GM12878 (cell line): ENCODE data around the gene SAYSD1. TPM values are rescaled to one million over a fixed set of nuclear protein-coding genes. Genes with fewer than 3 reads are reported as not detected.

Source experiments
- ATAC-seq: fragments of 200-7000 bp; cut with Tn5 transposase; 3 replicates; pipeline ENCODE4 v1.9.1; 2020; ENCODE audit warnings: mild to moderate bottlenecking, moderate library complexity
- BruUV-seq: library from RNA; stranded (reverse); fragments of 400-500 nt; replicated peaks from 2 replicates; lab custom pipeline; 2021; lab: Mats Ljungman, UMichigan
- CTCF ChIA-PET: fragments of 300-600 bp; sonication (Branson Sonifier 250); formaldehyde crosslinking; extraction: SDS; loops from one replicate; lab custom pipeline; 2021; ENCODE audit warnings: inconsistent platforms; lab: Yijun Ruan, JAX
- POLR2A ChIA-PET: fragments of 350-600 bp; formaldehyde crosslinking; extraction: SDS; loops from one replicate; lab custom pipeline; 2021; ENCODE audit warnings: inconsistent platforms; lab: Charles Lee
- RAD21 ChIA-PET: fragments of 300-600 bp; sonication (Branson Sonifier 250); formaldehyde crosslinking; loops from one replicate; lab custom pipeline; 2023; ENCODE audit warnings: antibody characterized with exemption; ENCODE audit not compliant: unreplicated experiment; lab: Charles Lee
- SMC1A ChIA-PET: fragments of 300-600 bp; sonication (Branson Sonifier 250); formaldehyde crosslinking; loops from one replicate; lab custom pipeline; 2023; ENCODE audit not compliant: unreplicated experiment, uncharacterized antibody; lab: Charles Lee
- DNase-seq: peaks from one replicate; pipeline ENCODE4 v3.0.0-alpha.2; 2011; ENCODE audit warnings: low read depth, low spot score
- FAIRE-seq: peaks from 3 replicates; lab custom pipeline; 2011; peaks lifted over from hg19 to GRCh38; lab: Jason Lieb, UNC
- H2AFZ ChIP-seq: 2 replicates; pipeline ENCODE4 v1.6.0; 2011; ENCODE audit warnings: low read depth, low read length, control low read depth; ENCODE audit not compliant: control insufficient read depth
- H3K27ac ChIP-seq: 2 replicates; pipeline ENCODE4 v1.5.1; 2011; ENCODE audit warnings: control low read depth; ENCODE audit not compliant: control insufficient read depth, insufficient read depth
- H3K27me3 ChIP-seq, 2 experiments: replicated peaks in 1 of 2; 2 replicates each; pipeline versions ENCODE4 v1.6.0 to v1.6.1; 2011; ENCODE audit warnings: low read length in 1 of 2; ENCODE audit not compliant: control insufficient read depth in 2 of 2, insufficient read depth in 2 of 2
- H3K36me3 ChIP-seq, 2 experiments: 2 replicates each; pipeline ENCODE4 v1.5.1; 2011; ENCODE audit warnings: low read length in 1 of 2; ENCODE audit not compliant: control insufficient read depth in 2 of 2, insufficient read depth in 2 of 2
- H3K4me1 ChIP-seq: 2 replicates; pipeline ENCODE4 v1.6.1; 2011; ENCODE audit warnings: mild to moderate bottlenecking, low read length, moderate library complexity, mixed read lengths; ENCODE audit not compliant: control insufficient read depth, insufficient read depth
- H3K4me2 ChIP-seq: 2 replicates; pipeline ENCODE4 v1.6.0; 2011; ENCODE audit warnings: control low read depth; ENCODE audit not compliant: control insufficient read depth, insufficient read depth
- H3K4me3 ChIP-seq: fragments of 200-600 bp; sonication (generic); 2 replicates; pipeline ENCODE4 v1.5.1; 2016
- H3K79me2 ChIP-seq: 2 replicates; pipeline ENCODE4 v1.6.0; 2011; ENCODE audit warnings: low read length; ENCODE audit not compliant: control insufficient read depth, insufficient read depth
- H3K9ac ChIP-seq: 2 replicates; pipeline ENCODE4 v1.8.0; 2011; ENCODE audit warnings: low read length, control low read depth, mixed read lengths; ENCODE audit not compliant: control insufficient read depth, insufficient read depth
- H3K9me3 ChIP-seq: replicated peaks from 3 replicates; pipeline ENCODE4 v1.5.1; 2011; ENCODE audit warnings: mild to moderate bottlenecking, low read length; ENCODE audit not compliant: control insufficient read depth, insufficient read depth
- H4K20me1 ChIP-seq: 2 replicates; pipeline ENCODE4 v1.6.0; 2011; ENCODE audit not compliant: control insufficient read depth, insufficient read depth
- CHD4 ChIP-seq: fragments of 200-600 bp; sonication (generic); IDR thresholded peaks from 2 replicates; pipeline ENCODE4 v1.6.1; 2016; ENCODE audit warnings: mild to moderate bottlenecking
- CREM ChIP-seq: IDR thresholded peaks from 2 replicates; pipeline ENCODE4 v1.6.1; 2014; ENCODE audit warnings: antibody characterized with exemption, low read depth
- EED ChIP-seq: sonication (generic); IDR thresholded peaks from 2 replicates; pipeline ENCODE4 v1.6.1; 2016; ENCODE audit warnings: antibody characterized with exemption, low read depth
- ETV6 ChIP-seq, 2 experiments: fragments of 450-650 bp in 1 of 2; IDR thresholded peaks in 1 of 2; conservative IDR thresholded peaks in 1 of 2; 2 replicates each; pipeline ENCODE4 v1.6.1; 2014; ENCODE audit warnings: antibody characterized with exemption in 1 of 2, borderline replicate concordance in 1 of 2, low read depth in 1 of 2, mild to moderate bottlenecking in 1 of 2, moderate library complexity in 1 of 2
- NR2F1 ChIP-seq: fragments of 450-650 bp; conservative IDR thresholded peaks from 2 replicates; pipeline ENCODE4 v1.6.1; 2017; ENCODE audit warnings: mild to moderate bottlenecking
- NRF1 ChIP-seq: conservative IDR thresholded peaks from 2 replicates; pipeline ENCODE4 v1.6.1; 2011; ENCODE audit warnings: mild to moderate bottlenecking, low read depth, low read length, improper control_type of control experiment
- POLR2A ChIP-seq: IDR thresholded peaks from 2 replicates; pipeline ENCODE4 v1.6.1; 2011; ENCODE audit warnings: low read depth, mild to moderate bottlenecking, low read length
- POLR2AphosphoS2 ChIP-seq: IDR thresholded peaks from 2 replicates; pipeline ENCODE4 v1.6.1; 2011; ENCODE audit warnings: low read depth, mild to moderate bottlenecking, low read length, improper control_type of control experiment, moderate library complexity
- SIN3A ChIP-seq: IDR thresholded peaks from 2 replicates; pipeline ENCODE4 v1.6.1; 2012; ENCODE audit warnings: low read depth, low read length, improper control_type of control experiment
- SMARCA5 ChIP-seq: fragments of 450-650 bp; IDR thresholded peaks from 2 replicates; pipeline ENCODE4 v1.6.1; 2017; ENCODE audit warnings: mild to moderate bottlenecking
- SREBF1 ChIP-seq: IDR thresholded peaks from 2 replicates; pipeline ENCODE4 v1.6.1; 2012; ENCODE audit warnings: mild to moderate bottlenecking, low read length
- ZNF207 ChIP-seq: fragments of 450-650 bp; IDR thresholded peaks from 2 replicates; pipeline ENCODE4 v1.6.1; 2014; ENCODE audit warnings: antibody characterized with exemption, mild to moderate bottlenecking, borderline replicate concordance
- ZNF24 ChIP-seq: fragments of 450-650 bp; IDR thresholded peaks from 2 replicates; pipeline ENCODE4 v1.6.1; 2017; ENCODE audit warnings: antibody characterized with exemption, mild to moderate bottlenecking
- ZZZ3 ChIP-seq: IDR thresholded peaks from 2 replicates; pipeline ENCODE4 v1.6.1; 2011; ENCODE audit warnings: low read depth; ENCODE audit not compliant: control insufficient read depth, insufficient read length
- WGBS: methylation state at CpG from one replicate; pipeline ENCODE4 v1.1.6; 2016; ENCODE audit warnings: low lambda C conversion rate; ENCODE audit not compliant: insufficient replicate concordance, insufficient coverage; ENCODE audit errors: missing lambda C conversion rate; 5-methylcytosine and 5-hydroxymethylcytosine counted together
- in situ Hi-C: fragments of 300-500 bp; cut with MboI; formaldehyde crosslinking; loops from 9 replicates; pipeline ENCODE4 v1.14.3; 2018; ENCODE audit warnings: mixed read lengths
- intact Hi-C: fragments of 100-400 bp; cut with micrococcal nuclease; formaldehyde crosslinking; loops from one replicate; pipeline ENCODE4 v1.14.2; 2022; ENCODE audit not compliant: unreplicated experiment
- polyA plus RNA-seq, 11 experiments: library from polyadenylated mRNA; depleted of rRNA in 4 of 11; unstranded in 6 of 11; stranded (reverse) in 5 of 11; fragments of >200 nt; fragmentation: Nextera tagmentation in 4 of 11; fragmentation: Illumina TruSeq in 1 of 11; extraction: Ambion mirVana in 4 of 11; extraction: Trizol in 1 of 11; gene quantifications; 1 replicate in 1 of 11; 2 replicates in 10 of 11; pipeline versions ENCODE4 v1.2.1 to v1.2.3, GENCODE V29; 2011 to 2016; ENCODE audit warnings: inconsistent platforms in 2 of 11, missing spikeins in 2 of 11, low read depth in 1 of 11
- total RNA-seq, 4 experiments: library from RNA; depleted of rRNA in 3 of 4; stranded (reverse); fragments of >200 nt in 3 of 4; fragmentation: Illumina TruSeq in 1 of 4; extraction: Trizol in 1 of 4; gene quantifications; 2 replicates each; pipeline versions ENCODE4 v1.2.1 to v1.2.3, GENCODE V29; 2013 to 2021
- TF ChIP-seq, protein P1 (sequence below): fragments of 450-650 bp; IDR thresholded peaks from 2 replicates; pipeline ENCODE4 v1.6.1; 2014; ENCODE audit warnings: mild to moderate bottlenecking
- TF ChIP-seq, protein P2 (sequence below): fragments of 450-650 bp; IDR thresholded peaks from 2 replicates; pipeline ENCODE4 v1.6.1; 2016; ENCODE audit warnings: mild to moderate bottlenecking, moderate library complexity, borderline replicate concordance
- TF ChIP-seq, protein P3 (sequence below): IDR thresholded peaks from 2 replicates; pipeline ENCODE4 v1.6.1; 2012; ENCODE audit warnings: low read length, inconsistent platforms
- TF ChIP-seq, protein P4 (sequence below): fragments of 450-650 bp; IDR thresholded peaks from 2 replicates; pipeline ENCODE4 v1.6.1; 2017; ENCODE audit warnings: mild to moderate bottlenecking, low read depth, inconsistent platforms; ENCODE audit not compliant: poor library complexity, severe bottlenecking

SAYSD1 gene
- total and polyA plus RNA-seq, 10 of the 15 experiments (the other 5 are each of a cell fraction or from before 2014, with no cell fraction given): 1.5 to 7.3 (median 6.4) TPM

DNA sequence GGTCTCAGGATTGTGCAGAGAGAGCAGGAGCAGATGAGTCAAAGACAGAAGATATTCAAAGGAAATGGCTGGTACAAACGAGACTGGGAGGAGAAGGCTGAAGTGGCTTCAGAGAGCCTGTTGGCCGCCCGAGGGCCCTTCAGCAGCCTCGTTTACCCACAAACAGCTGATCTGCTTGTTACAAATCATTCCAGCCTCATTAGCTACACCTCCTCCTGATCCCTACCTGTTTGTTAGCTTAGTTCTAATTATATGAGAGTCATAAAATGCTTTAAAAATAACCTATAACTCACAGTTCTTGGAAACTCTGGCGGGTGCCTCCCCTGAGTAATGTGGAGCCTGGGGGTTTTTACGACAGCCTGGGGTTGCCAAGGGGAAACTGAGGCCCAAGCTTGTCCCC, 53.8 kb downstream of the SAYSD1 start:
- SMC1A ChIA-PET: interaction anchor here (0.8 kb wide), 1 partner anchor 24 kb away, joined by 3 read pairs; no protein-coding TSS in a partner anchor
- 3% methylated on average over 6 of the region's 6 CpGs for WGBS
- RAD21 ChIA-PET: no interaction called here
- Histone ChIP-seq H3K79me2 (no peaks in the 10 kb centered on the region), H3K27me3 (peaks cover 0 to 6% of the 10 kb centered on the region in 2 experiments; a peak in 3 of 4 replicates), H3K4me1 (no peaks in the 10 kb centered on the region), H4K20me1 (no peaks in the 10 kb centered on the region), H3K9me3 (no peaks in the 10 kb centered on the region), H3K9ac (no peak overlapping the region), H3K4me3 (no peak overlapping the region), H3K27ac (no peak overlapping the region), H2AFZ (no peak overlapping the region), H3K36me3 (no peaks in the 10 kb centered on the region), H3K4me2 (no peak overlapping the region)
- FAIRE-seq (no peak), DNase-seq (no peak), ATAC-seq (no peak)
- in situ Hi-C loops: no loop called here
- CTCF ChIA-PET: interaction anchor here (0.8 kb wide), 1 partner anchor 32 kb away, joined by 3 read pairs; no protein-coding TSS in a partner anchor
- no TSS peak for BruUV-seq
- intact Hi-C loops: no loop called here
- POLR2A ChIA-PET: no interaction called here
- no peak for TF ChIP-seq NRF1
- TF ChIP-seq ZNF24: no peak
- TF ChIP-seq SREBF1: no peak
- no peak for TF ChIP-seq CHD4
- no peak for TF ChIP-seq POLR2AphosphoS2
- no peak for TF ChIP-seq SMARCA5
- no peak for TF ChIP-seq CREM
- TF ChIP-seq, protein P1, sequence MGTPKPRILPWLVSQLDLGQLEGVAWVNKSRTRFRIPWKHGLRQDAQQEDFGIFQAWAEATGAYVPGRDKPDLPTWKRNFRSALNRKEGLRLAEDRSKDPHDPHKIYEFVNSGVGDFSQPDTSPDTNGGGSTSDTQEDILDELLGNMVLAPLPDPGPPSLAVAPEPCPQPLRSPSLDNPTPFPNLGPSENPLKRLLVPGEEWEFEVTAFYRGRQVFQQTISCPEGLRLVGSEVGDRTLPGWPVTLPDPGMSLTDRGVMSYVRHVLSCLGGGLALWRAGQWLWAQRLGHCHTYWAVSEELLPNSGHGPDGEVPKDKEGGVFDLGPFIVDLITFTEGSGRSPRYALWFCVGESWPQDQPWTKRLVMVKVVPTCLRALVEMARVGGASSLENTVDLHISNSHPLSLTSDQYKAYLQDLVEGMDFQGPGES: no peak
- TF ChIP-seq, protein P2, sequence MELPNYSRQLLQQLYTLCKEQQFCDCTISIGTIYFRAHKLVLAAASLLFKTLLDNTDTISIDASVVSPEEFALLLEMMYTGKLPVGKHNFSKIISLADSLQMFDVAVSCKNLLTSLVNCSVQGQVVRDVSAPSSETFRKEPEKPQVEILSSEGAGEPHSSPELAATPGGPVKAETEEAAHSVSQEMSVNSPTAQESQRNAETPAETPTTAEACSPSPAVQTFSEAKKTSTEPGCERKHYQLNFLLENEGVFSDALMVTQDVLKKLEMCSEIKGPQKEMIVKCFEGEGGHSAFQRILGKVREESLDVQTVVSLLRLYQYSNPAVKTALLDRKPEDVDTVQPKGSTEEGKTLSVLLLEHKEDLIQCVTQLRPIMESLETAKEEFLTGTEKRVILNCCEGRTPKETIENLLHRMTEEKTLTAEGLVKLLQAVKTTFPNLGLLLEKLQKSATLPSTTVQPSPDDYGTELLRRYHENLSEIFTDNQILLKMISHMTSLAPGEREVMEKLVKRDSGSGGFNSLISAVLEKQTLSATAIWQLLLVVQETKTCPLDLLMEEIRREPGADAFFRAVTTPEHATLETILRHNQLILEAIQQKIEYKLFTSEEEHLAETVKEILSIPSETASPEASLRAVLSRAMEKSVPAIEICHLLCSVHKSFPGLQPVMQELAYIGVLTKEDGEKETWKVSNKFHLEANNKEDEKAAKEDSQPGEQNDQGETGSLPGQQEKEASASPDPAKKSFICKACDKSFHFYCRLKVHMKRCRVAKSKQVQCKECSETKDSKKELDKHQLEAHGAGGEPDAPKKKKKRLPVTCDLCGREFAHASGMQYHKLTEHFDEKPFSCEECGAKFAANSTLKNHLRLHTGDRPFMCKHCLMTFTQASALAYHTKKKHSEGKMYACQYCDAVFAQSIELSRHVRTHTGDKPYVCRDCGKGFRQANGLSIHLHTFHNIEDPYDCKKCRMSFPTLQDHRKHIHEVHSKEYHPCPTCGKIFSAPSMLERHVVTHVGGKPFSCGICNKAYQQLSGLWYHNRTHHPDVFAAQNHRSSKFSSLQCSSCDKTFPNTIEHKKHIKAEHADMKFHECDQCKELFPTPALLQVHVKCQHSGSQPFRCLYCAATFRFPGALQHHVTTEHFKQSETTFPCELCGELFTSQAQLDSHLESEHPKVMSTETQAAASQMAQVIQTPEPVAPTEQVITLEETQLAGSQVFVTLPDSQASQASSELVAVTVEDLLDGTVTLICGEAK: no peak
- TF ChIP-seq SIN3A: no peak
- TF ChIP-seq NR2F1: no peak
- TF ChIP-seq POLR2A: no peak
- TF ChIP-seq, protein P3, sequence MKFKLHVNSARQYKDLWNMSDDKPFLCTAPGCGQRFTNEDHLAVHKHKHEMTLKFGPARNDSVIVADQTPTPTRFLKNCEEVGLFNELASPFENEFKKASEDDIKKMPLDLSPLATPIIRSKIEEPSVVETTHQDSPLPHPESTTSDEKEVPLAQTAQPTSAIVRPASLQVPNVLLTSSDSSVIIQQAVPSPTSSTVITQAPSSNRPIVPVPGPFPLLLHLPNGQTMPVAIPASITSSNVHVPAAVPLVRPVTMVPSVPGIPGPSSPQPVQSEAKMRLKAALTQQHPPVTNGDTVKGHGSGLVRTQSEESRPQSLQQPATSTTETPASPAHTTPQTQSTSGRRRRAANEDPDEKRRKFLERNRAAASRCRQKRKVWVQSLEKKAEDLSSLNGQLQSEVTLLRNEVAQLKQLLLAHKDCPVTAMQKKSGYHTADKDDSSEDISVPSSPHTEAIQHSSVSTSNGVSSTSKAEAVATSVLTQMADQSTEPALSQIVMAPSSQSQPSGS: no peak
- no peak for TF ChIP-seq ZNF207
- no peak for TF ChIP-seq EED
- TF ChIP-seq, protein P4, sequence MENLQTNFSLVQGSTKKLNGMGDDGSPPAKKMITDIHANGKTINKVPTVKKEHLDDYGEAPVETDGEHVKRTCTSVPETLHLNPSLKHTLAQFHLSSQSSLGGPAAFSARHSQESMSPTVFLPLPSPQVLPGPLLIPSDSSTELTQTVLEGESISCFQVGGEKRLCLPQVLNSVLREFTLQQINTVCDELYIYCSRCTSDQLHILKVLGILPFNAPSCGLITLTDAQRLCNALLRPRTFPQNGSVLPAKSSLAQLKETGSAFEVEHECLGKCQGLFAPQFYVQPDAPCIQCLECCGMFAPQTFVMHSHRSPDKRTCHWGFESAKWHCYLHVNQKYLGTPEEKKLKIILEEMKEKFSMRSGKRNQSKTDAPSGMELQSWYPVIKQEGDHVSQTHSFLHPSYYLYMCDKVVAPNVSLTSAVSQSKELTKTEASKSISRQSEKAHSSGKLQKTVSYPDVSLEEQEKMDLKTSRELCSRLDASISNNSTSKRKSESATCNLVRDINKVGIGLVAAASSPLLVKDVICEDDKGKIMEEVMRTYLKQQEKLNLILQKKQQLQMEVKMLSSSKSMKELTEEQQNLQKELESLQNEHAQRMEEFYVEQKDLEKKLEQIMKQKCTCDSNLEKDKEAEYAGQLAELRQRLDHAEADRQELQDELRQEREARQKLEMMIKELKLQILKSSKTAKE: no peak
- TF ChIP-seq ZZZ3: no peak
- TF ChIP-seq ETV6 (conservative IDR thresholded peaks at IDR 0.05 in 1 of 2, IDR thresholded peaks at IDR 0.05 in 1 of 2; ENCODE audit: borderline replicate concordance in 1 of 2, low read depth in 1 of 2): no peak
